ENCODE data around the gene ADAMTS13. TPM values are rescaled to one million over a fixed set of nuclear protein-coding genes. Genes with fewer than 3 reads are reported as not detected.

The ADAMTS13 gene
- polyA plus RNA-seq, 1 donor from 2014 or later = 13.5 TPM

GRCh38 chr9:133387680-133388079, 34.5 kb upstream of the ADAMTS13 start (continued):
- TF ChIP-seq MXI1 (conservative IDR thresholded peaks at IDR 0.05; ENCODE audit: poor library complexity, severe bottlenecking) = no peak
- no peak for TF ChIP-seq POLR2AphosphoS5 (IDR thresholded peaks at IDR 0.05)

DNA sequence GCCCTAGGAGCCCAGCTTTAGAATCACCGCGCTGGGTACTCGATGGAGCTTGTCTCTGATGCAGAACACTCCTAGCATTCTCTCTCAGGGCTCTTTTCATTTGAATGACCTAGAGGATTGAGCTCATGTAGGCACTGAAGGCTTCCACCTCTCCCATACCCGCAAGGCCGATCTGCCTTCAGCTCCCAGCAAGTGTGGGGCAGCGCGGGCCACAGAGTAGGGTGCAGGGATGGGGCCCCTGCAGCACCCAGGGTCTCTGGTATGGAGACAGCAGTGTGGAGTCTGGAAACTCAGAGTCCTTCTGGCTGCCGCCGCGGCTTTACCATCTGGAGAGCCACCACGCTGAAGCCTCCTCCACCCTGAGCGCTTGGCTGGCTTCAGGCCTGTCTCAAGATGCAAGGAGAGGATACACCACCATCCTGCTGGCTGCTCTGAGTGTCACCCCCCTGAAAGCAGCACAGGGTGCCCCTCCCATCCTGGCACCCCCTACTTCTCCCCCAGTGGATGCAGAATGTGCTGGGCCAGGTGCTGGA, 33.1 kb upstream of the ADAMTS13 start:
- Histone ChIP-seq H3K36me3 (ENCODE audit: insufficient read depth, low read length) (no peaks in the 10 kb centered on the region), H3K4me2 (ENCODE audit: low read length) (no peak overlapping the region), H3K27me3 (ENCODE audit: insufficient read depth, low read depth, low read length) (no peaks in the 10 kb centered on the region), H3K9me3 (ENCODE audit: low read length) (no peaks in the 10 kb centered on the region), H2AFZ (ENCODE audit: low read depth, low read length) (no peak overlapping the region), H3F3A (ENCODE audit: insufficient read depth, low read length, poor library complexity, severe bottlenecking) (no peaks in the 10 kb centered on the region), H3K27ac (ENCODE audit: low read length) (no peak overlapping the region), H3K79me2 (replicated peaks; ENCODE audit: insufficient read depth, low read length) (no peaks in the 10 kb centered on the region), H3K9me2 (ENCODE audit: insufficient read depth, low read length) (no peaks in the 10 kb centered on the region), H4K20me1 (ENCODE audit: insufficient read depth) (no peaks in the 10 kb centered on the region), H3K9ac (ENCODE audit: low read length) (no peak overlapping the region), H3K4me3 (ENCODE audit: low read length) (no peak overlapping the region)
- TF ChIP-seq CTCF (IDR thresholded peaks at IDR 0.05; ENCODE audit: poor library complexity, severe bottlenecking) (no peak), EZH2 (IDR thresholded peaks at IDR 0.05; ENCODE audit: borderline replicate concordance, insufficient read depth, low read length, poor library complexity, severe bottlenecking) (no peak), EP300 (conservative IDR thresholded peaks at IDR 0.05; ENCODE audit: poor library complexity, severe bottlenecking) (no peak), MXI1 (conservative IDR thresholded peaks at IDR 0.05; ENCODE audit: poor library complexity, severe bottlenecking) (no peak)
- TF ChIP-seq, protein P1, sequence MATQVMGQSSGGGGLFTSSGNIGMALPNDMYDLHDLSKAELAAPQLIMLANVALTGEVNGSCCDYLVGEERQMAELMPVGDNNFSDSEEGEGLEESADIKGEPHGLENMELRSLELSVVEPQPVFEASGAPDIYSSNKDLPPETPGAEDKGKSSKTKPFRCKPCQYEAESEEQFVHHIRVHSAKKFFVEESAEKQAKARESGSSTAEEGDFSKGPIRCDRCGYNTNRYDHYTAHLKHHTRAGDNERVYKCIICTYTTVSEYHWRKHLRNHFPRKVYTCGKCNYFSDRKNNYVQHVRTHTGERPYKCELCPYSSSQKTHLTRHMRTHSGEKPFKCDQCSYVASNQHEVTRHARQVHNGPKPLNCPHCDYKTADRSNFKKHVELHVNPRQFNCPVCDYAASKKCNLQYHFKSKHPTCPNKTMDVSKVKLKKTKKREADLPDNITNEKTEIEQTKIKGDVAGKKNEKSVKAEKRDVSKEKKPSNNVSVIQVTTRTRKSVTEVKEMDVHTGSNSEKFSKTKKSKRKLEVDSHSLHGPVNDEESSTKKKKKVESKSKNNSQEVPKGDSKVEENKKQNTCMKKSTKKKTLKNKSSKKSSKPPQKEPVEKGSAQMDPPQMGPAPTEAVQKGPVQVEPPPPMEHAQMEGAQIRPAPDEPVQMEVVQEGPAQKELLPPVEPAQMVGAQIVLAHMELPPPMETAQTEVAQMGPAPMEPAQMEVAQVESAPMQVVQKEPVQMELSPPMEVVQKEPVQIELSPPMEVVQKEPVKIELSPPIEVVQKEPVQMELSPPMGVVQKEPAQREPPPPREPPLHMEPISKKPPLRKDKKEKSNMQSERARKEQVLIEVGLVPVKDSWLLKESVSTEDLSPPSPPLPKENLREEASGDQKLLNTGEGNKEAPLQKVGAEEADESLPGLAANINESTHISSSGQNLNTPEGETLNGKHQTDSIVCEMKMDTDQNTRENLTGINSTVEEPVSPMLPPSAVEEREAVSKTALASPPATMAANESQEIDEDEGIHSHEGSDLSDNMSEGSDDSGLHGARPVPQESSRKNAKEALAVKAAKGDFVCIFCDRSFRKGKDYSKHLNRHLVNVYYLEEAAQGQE (IDR thresholded peaks at IDR 0.05; ENCODE audit: borderline replicate concordance) = no peak

GRCh38 chr9:133389562-133389961, 32.6 kb upstream of the ADAMTS13 start:
- H3K4me2 ChIP-seq (ENCODE audit: low read length) = no peak overlapping the region
- no peaks in the 10 kb centered on the region for H3K9me3 ChIP-seq (ENCODE audit: low read length)
- H2AFZ ChIP-seq (ENCODE audit: low read depth, low read length) = no peak overlapping the region
- no peaks in the 10 kb centered on the region for H3K36me3 ChIP-seq (ENCODE audit: insufficient read depth, low read length)
- H3K9ac ChIP-seq (ENCODE audit: low read length) = no peak overlapping the region
- H3K27ac ChIP-seq (ENCODE audit: low read length) = no peak overlapping the region
- H3K9me2 ChIP-seq (ENCODE audit: insufficient read depth, low read length) = no peaks in the 10 kb centered on the region
- no peak overlapping the region for H3K4me3 ChIP-seq (ENCODE audit: low read length)
- no peaks in the 10 kb centered on the region for H3K27me3 ChIP-seq (ENCODE audit: insufficient read depth, low read depth, low read length)
- H3F3A ChIP-seq (ENCODE audit: insufficient read depth, low read length, poor library complexity, severe bottlenecking) = no peaks in the 10 kb centered on the region
- no peak for TF ChIP-seq EZH2 (IDR thresholded peaks at IDR 0.05; ENCODE audit: borderline replicate concordance, insufficient read depth, low read length, poor library complexity, severe bottlenecking)
- TF ChIP-seq, protein P1 (IDR thresholded peaks at IDR 0.05; ENCODE audit: borderline replicate concordance) = no peak
- no peaks in the 10 kb centered on the region for H4K20me1 ChIP-seq (ENCODE audit: insufficient read depth)
- H3K79me2 ChIP-seq (replicated peaks; ENCODE audit: insufficient read depth, low read length) = no peaks in the 10 kb centered on the region
